Measurements from ENCODE around the gene CHD1. TPM values are rescaled to one million over a fixed set of nuclear protein-coding genes. Genes with fewer than 3 reads are reported as not detected.

CHD1 gene
- total and polyA plus RNA-seq, 2 donors (not counting 3 experiments of a cell fraction or from before 2014, with no cell fraction given), result 16.2 to 48.9 TPM

GRCh38 chr5:98962587-98962986, 33.8 kb upstream of the CHD1 start:
- no TSS peak for BruUV-seq (replicated peaks)
- no peaks in the 10 kb centered on the region for H3K27me3 ChIP-seq (ENCODE audit: control insufficient read depth in 2 of 2, insufficient read depth in 2 of 2, low read length in 2 of 2)
- no peak overlapping the region for H3K4me3 ChIP-seq (replicated peaks in 1 of 3; ENCODE audit: insufficient read depth in 1 of 3, low read depth in 1 of 3, low read length in 3 of 3)
- no peak overlapping the region for H3K9ac ChIP-seq (replicated peaks; ENCODE audit: extremely low read depth, insufficient read depth, low read length)
- H3K4me2 ChIP-seq (ENCODE audit: insufficient read depth, low read length), result no peak overlapping the region
- H3K27ac ChIP-seq (ENCODE audit: insufficient read depth, low read depth, low read length), result no peak overlapping the region
- ChIA-PET CTCF (interaction anchor here (1.5 kb wide), 1 partner anchor 14 kb away, joined by 4 read pairs; no protein-coding TSS in a partner anchor), POLR2A (no interaction called here)
- TF ChIP-seq GATA2 (IDR thresholded peaks at IDR 0.05; ENCODE audit: insufficient read depth, insufficient read length, low read depth, low read length), result no peak
- TF ChIP-seq JUN (IDR thresholded peaks at IDR 0.05; ENCODE audit: borderline replicate concordance, insufficient read depth, insufficient read length, low read depth), result no peak
- no peak for TF ChIP-seq POLR2A (IDR thresholded peaks at IDR 0.05; ENCODE audit: low read depth, low read length)
- TF ChIP-seq POLR2AphosphoS5 (IDR thresholded peaks at IDR 0.05; ENCODE audit: insufficient read depth, low read depth, low read length), result no peak
- no peak for TF ChIP-seq EZH2 (IDR thresholded peaks at IDR 0.05; ENCODE audit: borderline replicate concordance, low read depth, low read length, severe bottlenecking)
- no peak for TF ChIP-seq FOS (IDR thresholded peaks at IDR 0.05; ENCODE audit: borderline replicate concordance, insufficient read depth, low read length)
- no peak for TF ChIP-seq MAX (IDR thresholded peaks at IDR 0.05; ENCODE audit: insufficient read depth, insufficient read length)
- no peak for TF ChIP-seq CTCF (IDR thresholded peaks at IDR 0.05; ENCODE audit: extremely low read depth in 1 of 2, insufficient read depth in 1 of 2, low read depth in 1 of 2, low read length in 2 of 2)
- TF ChIP-seq MYC (IDR thresholded peaks at IDR 0.05; ENCODE audit: low read depth, low read length), result no peak
- H3K4me1 ChIP-seq (ENCODE audit: control insufficient read depth, extremely low read depth, insufficient read depth, low read length), result no peaks in the 10 kb centered on the region
- no peaks in the 10 kb centered on the region for H3K9me3 ChIP-seq (replicated peaks; ENCODE audit: control insufficient read depth, insufficient read depth, low read length)
- intact Hi-C loops (cut with micrococcal nuclease), result no loop called here
- dilution Hi-C loops (cut with MboI; ENCODE audit: extremely low pct_ligation_motif_present, low sequenced_read_pairs), result no loop called here
- FAIRE-seq (no peak), DNase-seq (ENCODE audit: low read depth, low spot score) (no peak)
- no peak overlapping the region for H2AFZ ChIP-seq (ENCODE audit: low read depth, low read length)
- H3K36me3 ChIP-seq (ENCODE audit: control insufficient read depth in 2 of 2, extremely low read depth in 1 of 2, insufficient read depth in 2 of 2, low read length in 2 of 2), result no peaks in the 10 kb centered on the region
- no peaks in the 10 kb centered on the region for H3K79me2 ChIP-seq (ENCODE audit: control insufficient read depth, insufficient read depth, low read length)
- H4K20me1 ChIP-seq (replicated peaks; ENCODE audit: control insufficient read depth, extremely low read depth, insufficient read depth, low read length), result no peaks in the 10 kb centered on the region
- H3K9me1 ChIP-seq (replicated peaks; ENCODE audit: control insufficient read depth, extremely low read depth, insufficient read depth, low read length), result no peaks in the 10 kb centered on the region

Measured in endothelial cell of umbilical vein (primary cell).